AG04449 (cell line): Measurements from ENCODE around the gene GKN2.

Experiments
- CTCF ChIA-PET: fragments of 350-600 bp; formaldehyde crosslinking; extraction: SDS; loops from one replicate; lab custom pipeline; 2021; ENCODE audit warnings: antibody characterized with exemption; lab: Yijun Ruan, JAX
- POLR2A ChIA-PET: fragments of 400-600, 350-600 bp; formaldehyde crosslinking; extraction: SDS; loops from one replicate; lab custom pipeline; 2020; ENCODE audit warnings: antibody characterized with exemption, inconsistent platforms; lab: Yijun Ruan, JAX
- DNase-seq: peaks from one replicate; pipeline ENCODE4 v3.0.0-alpha.2; 2010; ENCODE audit warnings: low read depth, low spot score
- H3K4me3 ChIP-seq: 2 replicates; pipeline ENCODE4 v1.5.1; 2011; ENCODE audit warnings: low read depth, mild to moderate bottlenecking, control low read depth, low read length
- TF ChIP-seq, protein P1 (sequence below): IDR thresholded peaks from one replicate; pipeline ENCODE4 v1.5.1; 2011; ENCODE audit warnings: mild to moderate bottlenecking, moderate library complexity, low read length, control low read depth, inconsistent platforms; ENCODE audit not compliant: insufficient read depth; ENCODE audit errors: missing control alignments

Gene GKN2

GRCh38 chr2:68951899-68952298 lies 794 bp downstream of the GKN2 start:
- H3K4me3 ChIP-seq = no peak overlapping the region
- no peak for DNase-seq
- TF ChIP-seq, protein P1, sequence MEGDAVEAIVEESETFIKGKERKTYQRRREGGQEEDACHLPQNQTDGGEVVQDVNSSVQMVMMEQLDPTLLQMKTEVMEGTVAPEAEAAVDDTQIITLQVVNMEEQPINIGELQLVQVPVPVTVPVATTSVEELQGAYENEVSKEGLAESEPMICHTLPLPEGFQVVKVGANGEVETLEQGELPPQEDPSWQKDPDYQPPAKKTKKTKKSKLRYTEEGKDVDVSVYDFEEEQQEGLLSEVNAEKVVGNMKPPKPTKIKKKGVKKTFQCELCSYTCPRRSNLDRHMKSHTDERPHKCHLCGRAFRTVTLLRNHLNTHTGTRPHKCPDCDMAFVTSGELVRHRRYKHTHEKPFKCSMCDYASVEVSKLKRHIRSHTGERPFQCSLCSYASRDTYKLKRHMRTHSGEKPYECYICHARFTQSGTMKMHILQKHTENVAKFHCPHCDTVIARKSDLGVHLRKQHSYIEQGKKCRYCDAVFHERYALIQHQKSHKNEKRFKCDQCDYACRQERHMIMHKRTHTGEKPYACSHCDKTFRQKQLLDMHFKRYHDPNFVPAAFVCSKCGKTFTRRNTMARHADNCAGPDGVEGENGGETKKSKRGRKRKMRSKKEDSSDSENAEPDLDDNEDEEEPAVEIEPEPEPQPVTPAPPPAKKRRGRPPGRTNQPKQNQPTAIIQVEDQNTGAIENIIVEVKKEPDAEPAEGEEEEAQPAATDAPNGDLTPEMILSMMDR = no peak
- POLR2A ChIA-PET = no interaction called here
- CTCF ChIA-PET = interaction anchor here (1.4 to 1.7 kb wide), 3 partner anchors 9 to 355 kb away, joined by 3 to 22 read pairs (median 5); no protein-coding TSS in a partner anchor

GRCh38 chr2:68948710-68949109 lies 4.0 kb downstream of the GKN2 start:
- TF ChIP-seq, protein P1 = no peak
- CTCF ChIA-PET = interaction anchor here (0.8 to 1.6 kb wide), 3 partner anchors 12 to 360 kb away, joined by 3 to 4 read pairs (median 3); no protein-coding TSS in a partner anchor
- H3K4me3 ChIP-seq = no peak overlapping the region
- POLR2A ChIA-PET = no interaction called here
- no peak for DNase-seq

DNA sequence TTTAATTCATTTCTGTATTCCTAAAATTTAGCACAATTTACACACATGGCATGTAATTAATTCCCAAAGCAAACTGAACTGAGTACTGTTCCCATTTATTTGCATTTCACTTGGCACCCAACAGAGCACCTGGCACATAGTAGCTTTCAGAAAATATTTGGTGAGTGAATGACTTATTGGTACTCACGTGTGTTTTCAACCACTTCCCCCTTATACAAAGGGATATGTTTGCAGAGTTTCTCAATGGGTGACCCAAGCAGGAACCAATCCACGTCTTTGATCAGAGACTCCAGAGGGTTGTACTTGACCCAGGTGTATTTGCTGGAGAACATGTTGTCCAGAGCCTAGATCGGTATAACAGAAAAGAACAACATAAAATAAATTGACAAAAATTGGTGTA lies 6.6 kb downstream of the GKN2 start:
- DNase-seq = no peak
- ChIA-PET CTCF (interaction anchor here (0.9 to 5.2 kb wide), 3 partner anchors 9 to 20 kb away, joined by 3 to 30 read pairs (median 27); no protein-coding TSS in a partner anchor), POLR2A (no interaction called here)
- H3K4me3 ChIP-seq = no peak overlapping the region
- TF ChIP-seq, protein P1 = no peak

- no peak overlapping the region for H3K4me3 ChIP-seq
- ChIA-PET CTCF (interaction anchor here (0.7 to 5.2 kb wide), 47 partner anchors 8 to 781 kb away, joined by 3 to 41 read pairs (median 5); partner anchors contain the start of genes ANTXR1 and GKN2), POLR2A (no interaction called here)
- TF ChIP-seq, protein P1 = peak; percentile 66
- no peak for DNase-seq
Measured at GRCh38 chr2:68943581-68944568, 8.8 kb downstream of the GKN2 start.

DNA sequence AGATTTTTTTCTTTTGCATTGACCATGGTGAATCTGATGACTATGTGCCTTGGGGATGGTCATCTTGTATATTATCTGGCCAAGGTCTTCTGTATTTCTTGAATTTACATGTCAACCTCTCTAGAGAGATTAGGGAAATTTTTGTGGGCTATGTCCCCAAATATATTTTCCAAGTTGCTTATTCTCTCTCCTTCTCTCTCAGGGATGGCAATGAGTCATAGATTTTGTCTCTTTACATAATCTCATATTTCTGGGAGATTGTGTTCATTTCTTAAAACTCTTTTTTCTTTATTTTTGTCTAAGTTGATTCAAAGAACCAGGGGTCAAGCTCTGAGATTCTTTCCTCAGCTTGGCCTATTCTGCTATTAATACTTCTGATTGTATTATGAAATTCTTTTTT lies 9.9 kb downstream of the GKN2 start:
- DNase-seq = no peak
- no peak overlapping the region for H3K4me3 ChIP-seq
- ChIA-PET CTCF (interaction anchor here (0.7 to 5.2 kb wide), 40 partner anchors 9 to 493 kb away, joined by 3 to 41 read pairs (median 5); partner anchors contain the start of genes ANTXR1 and GKN2), POLR2A (no interaction called here)
- TF ChIP-seq, protein P1 = no peak

GRCh38 chr2:68940369-68940768 lies 12.3 kb downstream of the GKN2 start:
- DNase-seq = no peak
- no peak overlapping the region for H3K4me3 ChIP-seq
- TF ChIP-seq, protein P1 = no peak
- ChIA-PET POLR2A (no interaction called here), CTCF (interaction anchor here (1.1 to 2.2 kb wide), 3 partner anchors 9 to 366 kb away, joined by 3 to 7 read pairs (median 3); partner anchors contain the start of gene ANTXR1)
